Neural cell (in vitro differentiated cells): ENCODE measurements around the gene POLR3E. TPM values are rescaled to one million over a fixed set of nuclear protein-coding genes. Genes with fewer than 3 reads are reported as not detected.

ENCODE experiments used
- H2AFZ ChIP-seq: fragments of 200-600, 300-800 bp; sonication (generic), shearing (Covaris generic); 2 replicates; pipeline ENCODE4 v1.6.0; 2014; ENCODE audit warnings: low read depth, mild to moderate bottlenecking, antibody characterized with exemption, low read length, moderate library complexity
- H3F3A ChIP-seq: fragments of 200-600 bp; shearing (Covaris generic); 2 replicates; pipeline ENCODE4 v1.6.1; 2016; ENCODE audit warnings: mild to moderate bottlenecking, moderate library complexity, mixed read lengths, antibody characterized with exemption, low read length; ENCODE audit not compliant: insufficient read depth, poor library complexity, severe bottlenecking
- H3K27ac ChIP-seq: fragments of 200-600, 300-800 bp; sonication (generic), shearing (Covaris generic); 2 replicates; pipeline ENCODE4 v1.5.1; 2014; ENCODE audit warnings: mild to moderate bottlenecking, low read length, moderate library complexity
- H3K27me3 ChIP-seq: fragments of 300-800, 200-600 bp; sonication (generic), shearing (Covaris generic); 2 replicates; pipeline ENCODE4 v1.6.0; 2014; ENCODE audit warnings: mild to moderate bottlenecking, low read depth, low read length, moderate library complexity; ENCODE audit not compliant: insufficient read depth
- H3K36me3 ChIP-seq: fragments of 300-800, 200-600 bp; sonication (generic), shearing (Covaris generic); 2 replicates; pipeline ENCODE4 v1.5.1; 2014; ENCODE audit warnings: mild to moderate bottlenecking, antibody characterized with exemption, low read length, moderate library complexity; ENCODE audit not compliant: insufficient read depth
- H3K4me2 ChIP-seq: fragments of 300-800, 200-600 bp; sonication (generic), shearing (Covaris generic); 2 replicates; pipeline ENCODE4 v1.6.0; 2014; ENCODE audit warnings: mild to moderate bottlenecking, low read length
- H3K4me3 ChIP-seq: fragments of 300-800, 200-600 bp; sonication (generic), shearing (Covaris generic); 2 replicates; pipeline ENCODE4 v1.5.1; 2014; ENCODE audit warnings: mild to moderate bottlenecking, low read length, moderate library complexity
- H3K79me2 ChIP-seq: fragments of 200-600 bp; shearing (Covaris generic); replicated peaks from 2 replicates; pipeline ENCODE4 v1.6.0; 2014; ENCODE audit warnings: mild to moderate bottlenecking, low read length, moderate library complexity; ENCODE audit not compliant: insufficient read depth
- H3K9ac ChIP-seq: fragments of 300-800, 200-600 bp; sonication (generic), shearing (Covaris generic); 2 replicates; pipeline ENCODE4 v1.6.1; 2016; ENCODE audit warnings: mild to moderate bottlenecking, low read length, mixed read lengths
- H3K9me2 ChIP-seq: fragments of 200-600 bp; shearing (Covaris generic); 2 replicates; pipeline ENCODE4 v1.6.1; 2016; ENCODE audit warnings: mild to moderate bottlenecking, low read length, mixed read lengths; ENCODE audit not compliant: insufficient read depth
- H3K9me3 ChIP-seq: fragments of 200-600, 300-800 bp; sonication (generic), shearing (Covaris generic); 2 replicates; pipeline ENCODE4 v1.6.1; 2016; ENCODE audit warnings: mild to moderate bottlenecking, mixed run types, low read length, moderate library complexity, mixed read lengths
- H4K20me1 ChIP-seq: fragments of 200-600 bp; shearing (Covaris generic); 2 replicates; pipeline ENCODE4 v1.6.1; 2016; ENCODE audit warnings: mild to moderate bottlenecking, mixed run types; ENCODE audit not compliant: insufficient read depth
- EP300 ChIP-seq: fragments of 450-650 bp; conservative IDR thresholded peaks from 2 replicates; pipeline ENCODE4 v1.6.1; 2014; ENCODE audit warnings: antibody characterized with exemption, mild to moderate bottlenecking, moderate library complexity; ENCODE audit not compliant: poor library complexity, severe bottlenecking
- EZH2 ChIP-seq: fragments of 200-600, 300-800 bp; shearing (Covaris generic), sonication (generic); IDR thresholded peaks from 2 replicates; pipeline ENCODE4 v1.6.1; 2014; ENCODE audit warnings: antibody characterized with exemption, low read length, borderline replicate concordance, mild to moderate bottlenecking; ENCODE audit not compliant: insufficient read depth, poor library complexity, severe bottlenecking
- MXI1 ChIP-seq: fragments of 450-650 bp; conservative IDR thresholded peaks from 2 replicates; pipeline ENCODE4 v1.6.1; 2014; ENCODE audit warnings: antibody characterized with exemption, mild to moderate bottlenecking; ENCODE audit not compliant: poor library complexity, severe bottlenecking
- POLR2AphosphoS5 ChIP-seq: IDR thresholded peaks from 2 replicates; pipeline ENCODE4 v1.6.1; 2012
- RAD21 ChIP-seq: fragments of 450-650 bp; conservative IDR thresholded peaks from 2 replicates; pipeline ENCODE4 v1.6.1; 2014; ENCODE audit warnings: antibody characterized with exemption, mild to moderate bottlenecking, moderate library complexity
- SMC3 ChIP-seq: fragments of 450-650 bp; conservative IDR thresholded peaks from 2 replicates; pipeline ENCODE4 v1.6.1; 2014; ENCODE audit warnings: antibody characterized with exemption, mild to moderate bottlenecking, moderate library complexity; ENCODE audit not compliant: poor library complexity
- TAF1 ChIP-seq: IDR thresholded peaks from 2 replicates; pipeline ENCODE4 v1.6.1; 2012; ENCODE audit warnings: low read depth
- polyA plus RNA-seq: library from polyadenylated mRNA; depleted of rRNA; stranded (reverse); fragments of >200 nt; gene quantifications from 2 replicates; pipeline ENCODE4 v1.2.3, GENCODE V29; 2014
- TF ChIP-seq, protein P1 (sequence below): fragments of 450-650 bp; IDR thresholded peaks from 2 replicates; pipeline ENCODE4 v1.5.1; 2014; ENCODE audit warnings: antibody characterized with exemption, mild to moderate bottlenecking, moderate library complexity; ENCODE audit not compliant: poor library complexity, severe bottlenecking
- TF ChIP-seq, protein P2 (sequence below): IDR thresholded peaks from 2 replicates; pipeline ENCODE4 v1.6.1; 2012; ENCODE audit warnings: borderline replicate concordance

Gene POLR3E
- polyA plus RNA-seq, 1 donor from 2014 or later, result 47.4 TPM

DNA sequence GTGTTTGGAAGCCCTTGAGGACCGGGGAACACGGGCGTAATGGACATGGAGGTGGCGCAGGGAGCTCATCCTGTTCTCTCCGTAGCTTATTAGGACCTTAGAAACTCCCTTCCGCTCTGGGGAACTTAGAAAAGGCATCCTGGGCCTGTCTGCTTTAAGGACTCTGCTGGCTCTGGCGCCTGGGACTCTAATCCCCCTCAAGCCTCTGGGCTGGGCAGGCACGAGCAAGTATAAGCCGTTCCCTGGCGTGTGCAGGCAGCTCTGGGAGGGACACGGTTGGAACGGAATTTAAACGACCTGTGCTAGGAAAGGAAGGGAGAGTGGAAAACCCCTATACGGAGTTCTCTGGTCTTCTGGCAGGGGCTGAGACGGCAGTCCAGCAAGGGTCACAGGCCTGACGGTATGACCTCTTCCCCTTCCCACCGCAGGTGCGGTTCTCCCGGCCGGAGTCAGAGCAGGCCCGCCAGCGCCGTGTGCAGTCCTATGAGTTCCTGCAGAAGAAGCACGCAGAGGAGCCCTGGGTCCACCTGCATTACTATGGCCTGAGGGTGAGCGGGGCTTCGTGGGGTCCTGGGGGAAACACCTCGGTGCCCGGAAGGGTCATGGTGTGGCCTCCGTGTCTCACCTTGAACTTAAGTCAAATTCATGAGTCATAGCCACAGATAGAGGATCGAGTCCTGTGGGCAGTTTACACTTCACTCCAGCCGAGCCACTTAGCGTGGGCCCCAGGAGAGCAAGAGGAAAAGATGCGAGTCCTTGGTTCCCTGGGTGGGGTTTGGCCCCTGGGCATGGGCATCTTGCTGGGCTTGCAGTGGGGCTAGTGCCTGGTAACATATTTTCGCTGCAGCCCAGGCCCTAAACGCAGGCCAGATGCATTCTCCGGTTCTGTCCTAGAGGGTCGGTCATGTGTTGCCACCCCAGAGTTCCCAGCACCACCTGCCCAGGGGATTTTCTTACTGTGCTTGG is 17.7 kb downstream of the POLR3E start:
- no peak overlapping the region for H3K4me2 ChIP-seq

DNA sequence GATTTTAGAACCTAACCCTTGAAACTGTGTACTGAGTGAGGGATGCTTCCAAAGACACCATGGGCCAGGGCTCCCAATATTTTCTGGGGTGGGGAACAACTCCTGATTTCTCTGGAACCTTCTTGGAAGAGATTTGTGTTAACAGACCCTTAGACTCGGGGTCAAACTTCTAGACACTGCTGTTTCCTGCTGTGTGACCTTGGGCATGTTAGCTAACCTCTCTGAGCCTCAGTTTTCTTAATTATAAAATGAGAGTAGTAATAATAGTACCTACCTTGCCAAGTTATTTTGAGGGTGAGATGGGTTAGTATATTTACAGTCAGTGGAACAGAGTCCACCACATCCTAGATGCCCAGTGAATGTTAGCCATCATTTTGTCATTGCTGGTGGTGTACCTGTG is 18.8 kb downstream of the POLR3E start:
- Histone ChIP-seq H3K9ac (no peak overlapping the region), H4K20me1 (no peaks in the 10 kb centered on the region), H3K36me3 (no peaks in the 10 kb centered on the region), H3K4me3 (no peak overlapping the region), H3K4me2 (no peak overlapping the region), H2AFZ (no peak overlapping the region), H3F3A (no peaks in the 10 kb centered on the region), H3K27me3 (no peaks in the 10 kb centered on the region), H3K79me2 (no peaks in the 10 kb centered on the region), H3K9me3 (no peaks in the 10 kb centered on the region), H3K9me2 (no peaks in the 10 kb centered on the region), H3K27ac (no peak overlapping the region)
- no peak for TF ChIP-seq POLR2AphosphoS5
- TF ChIP-seq, protein P1, sequence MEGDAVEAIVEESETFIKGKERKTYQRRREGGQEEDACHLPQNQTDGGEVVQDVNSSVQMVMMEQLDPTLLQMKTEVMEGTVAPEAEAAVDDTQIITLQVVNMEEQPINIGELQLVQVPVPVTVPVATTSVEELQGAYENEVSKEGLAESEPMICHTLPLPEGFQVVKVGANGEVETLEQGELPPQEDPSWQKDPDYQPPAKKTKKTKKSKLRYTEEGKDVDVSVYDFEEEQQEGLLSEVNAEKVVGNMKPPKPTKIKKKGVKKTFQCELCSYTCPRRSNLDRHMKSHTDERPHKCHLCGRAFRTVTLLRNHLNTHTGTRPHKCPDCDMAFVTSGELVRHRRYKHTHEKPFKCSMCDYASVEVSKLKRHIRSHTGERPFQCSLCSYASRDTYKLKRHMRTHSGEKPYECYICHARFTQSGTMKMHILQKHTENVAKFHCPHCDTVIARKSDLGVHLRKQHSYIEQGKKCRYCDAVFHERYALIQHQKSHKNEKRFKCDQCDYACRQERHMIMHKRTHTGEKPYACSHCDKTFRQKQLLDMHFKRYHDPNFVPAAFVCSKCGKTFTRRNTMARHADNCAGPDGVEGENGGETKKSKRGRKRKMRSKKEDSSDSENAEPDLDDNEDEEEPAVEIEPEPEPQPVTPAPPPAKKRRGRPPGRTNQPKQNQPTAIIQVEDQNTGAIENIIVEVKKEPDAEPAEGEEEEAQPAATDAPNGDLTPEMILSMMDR, result no peak
- TF ChIP-seq SMC3, result no peak
- TF ChIP-seq EP300, result no peak
- TF ChIP-seq, protein P2, sequence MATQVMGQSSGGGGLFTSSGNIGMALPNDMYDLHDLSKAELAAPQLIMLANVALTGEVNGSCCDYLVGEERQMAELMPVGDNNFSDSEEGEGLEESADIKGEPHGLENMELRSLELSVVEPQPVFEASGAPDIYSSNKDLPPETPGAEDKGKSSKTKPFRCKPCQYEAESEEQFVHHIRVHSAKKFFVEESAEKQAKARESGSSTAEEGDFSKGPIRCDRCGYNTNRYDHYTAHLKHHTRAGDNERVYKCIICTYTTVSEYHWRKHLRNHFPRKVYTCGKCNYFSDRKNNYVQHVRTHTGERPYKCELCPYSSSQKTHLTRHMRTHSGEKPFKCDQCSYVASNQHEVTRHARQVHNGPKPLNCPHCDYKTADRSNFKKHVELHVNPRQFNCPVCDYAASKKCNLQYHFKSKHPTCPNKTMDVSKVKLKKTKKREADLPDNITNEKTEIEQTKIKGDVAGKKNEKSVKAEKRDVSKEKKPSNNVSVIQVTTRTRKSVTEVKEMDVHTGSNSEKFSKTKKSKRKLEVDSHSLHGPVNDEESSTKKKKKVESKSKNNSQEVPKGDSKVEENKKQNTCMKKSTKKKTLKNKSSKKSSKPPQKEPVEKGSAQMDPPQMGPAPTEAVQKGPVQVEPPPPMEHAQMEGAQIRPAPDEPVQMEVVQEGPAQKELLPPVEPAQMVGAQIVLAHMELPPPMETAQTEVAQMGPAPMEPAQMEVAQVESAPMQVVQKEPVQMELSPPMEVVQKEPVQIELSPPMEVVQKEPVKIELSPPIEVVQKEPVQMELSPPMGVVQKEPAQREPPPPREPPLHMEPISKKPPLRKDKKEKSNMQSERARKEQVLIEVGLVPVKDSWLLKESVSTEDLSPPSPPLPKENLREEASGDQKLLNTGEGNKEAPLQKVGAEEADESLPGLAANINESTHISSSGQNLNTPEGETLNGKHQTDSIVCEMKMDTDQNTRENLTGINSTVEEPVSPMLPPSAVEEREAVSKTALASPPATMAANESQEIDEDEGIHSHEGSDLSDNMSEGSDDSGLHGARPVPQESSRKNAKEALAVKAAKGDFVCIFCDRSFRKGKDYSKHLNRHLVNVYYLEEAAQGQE, result no peak
- TF ChIP-seq EZH2, result no peak
- no peak for TF ChIP-seq TAF1
- TF ChIP-seq MXI1, result no peak

More for the DNA sequence above, 17.7 kb downstream of the POLR3E start:
- no peaks in the 10 kb centered on the region for H3F3A ChIP-seq
- H3K36me3 ChIP-seq, result no peaks in the 10 kb centered on the region
- H2AFZ ChIP-seq, result no peak overlapping the region
- no peak for TF ChIP-seq EZH2
- TF ChIP-seq RAD21, result no peak
- no peak for TF ChIP-seq POLR2AphosphoS5
- TF ChIP-seq MXI1, result no peak
- TF ChIP-seq EP300, result no peak
- no peak for TF ChIP-seq SMC3
- TF ChIP-seq, protein P2, result no peak
- TF ChIP-seq TAF1, result no peak
- TF ChIP-seq, protein P1, result no peak
- no peak overlapping the region for H3K9ac ChIP-seq
- H4K20me1 ChIP-seq, result no peaks in the 10 kb centered on the region
- no peak overlapping the region for H3K27ac ChIP-seq
- H3K27me3 ChIP-seq, result no peaks in the 10 kb centered on the region
- no peaks in the 10 kb centered on the region for H3K9me2 ChIP-seq
- H3K79me2 ChIP-seq, result no peaks in the 10 kb centered on the region
- H3K9me3 ChIP-seq, result no peaks in the 10 kb centered on the region
- H3K4me3 ChIP-seq, result no peak overlapping the region
